ENCODE results near the gene DMAC2.

The DMAC2 gene

DNA sequence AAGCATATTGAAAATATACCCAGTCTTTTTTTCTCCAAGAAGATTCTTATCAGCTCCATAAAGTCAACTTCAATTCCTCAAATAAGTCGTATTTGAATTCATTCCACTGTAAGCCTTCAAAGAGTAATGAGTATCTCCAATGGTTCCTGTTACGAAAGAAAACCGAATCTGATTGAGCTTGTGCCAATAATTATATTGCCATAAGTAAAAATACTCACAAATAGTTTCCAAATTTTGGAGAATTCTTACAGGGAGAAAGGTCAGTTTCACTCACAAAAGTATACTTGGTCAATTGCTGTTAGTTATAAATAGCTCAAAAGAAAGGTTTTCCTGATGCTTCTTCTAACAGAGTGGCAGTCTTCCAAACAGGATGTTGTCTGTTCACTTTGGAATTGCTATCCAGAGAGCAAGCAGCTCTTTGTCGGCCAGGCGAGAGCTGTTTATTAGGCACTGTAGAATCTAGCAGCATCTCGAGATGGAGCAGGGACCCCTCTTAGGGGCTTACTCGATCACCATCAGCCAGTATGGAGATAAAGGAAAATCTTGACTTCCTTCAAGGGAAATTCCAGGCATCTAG, 16.7 kb upstream of the DMAC2 start:
- no peak for DNase-seq (ENCODE audit: insufficient read length)
- FAIRE-seq: no peak

GRCh38 chr19:41455936-41456335, 16.2 kb upstream of the DMAC2 start:
- no peak for FAIRE-seq
- no peak for DNase-seq (ENCODE audit: insufficient read length)
- TF ChIP-seq POLR2AphosphoS5 (IDR thresholded peaks at IDR 0.05; ENCODE audit: low read depth, low read length): no peak
- TF ChIP-seq TAF1 (IDR thresholded peaks at IDR 0.05; ENCODE audit: borderline replicate concordance, low read depth, low read length): no peak
- TF ChIP-seq POLR2A (IDR thresholded peaks at IDR 0.05; ENCODE audit: low read depth, low read length): no peak

More for the DNA sequence above, 16.7 kb upstream of the DMAC2 start:
- TF ChIP-seq TAF1 (IDR thresholded peaks at IDR 0.05; ENCODE audit: borderline replicate concordance, low read depth, low read length) (no peak), POLR2AphosphoS5 (IDR thresholded peaks at IDR 0.05; ENCODE audit: low read depth, low read length) (no peak), POLR2A (IDR thresholded peaks at IDR 0.05; ENCODE audit: low read depth, low read length) (no peak)

- no peak for FAIRE-seq
- no peak for DNase-seq (ENCODE audit: insufficient read length)
Measured at GRCh38 chr19:41452584-41453275, 13.0 kb upstream of the DMAC2 start.

DNA sequence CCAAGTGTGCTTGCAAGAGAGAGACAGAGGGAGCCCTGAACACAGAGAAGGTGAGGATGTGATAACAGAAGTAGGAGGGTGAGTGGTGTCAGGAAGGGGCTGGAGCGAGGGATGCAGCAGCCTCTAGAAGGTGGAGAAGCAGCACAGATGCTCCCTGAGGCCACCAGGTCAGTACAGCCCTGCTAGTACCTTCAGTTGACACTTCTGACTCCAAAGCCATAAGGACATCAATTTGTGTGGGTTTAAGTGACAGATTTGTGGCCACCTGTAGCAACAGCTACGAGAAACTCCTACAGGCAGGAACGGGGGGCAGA, 10.1 kb upstream of the DMAC2 start:
- TF ChIP-seq TAF1 (IDR thresholded peaks at IDR 0.05; ENCODE audit: borderline replicate concordance, low read depth, low read length) (no peak), POLR2AphosphoS5 (IDR thresholded peaks at IDR 0.05; ENCODE audit: low read depth, low read length) (no peak), POLR2A (IDR thresholded peaks at IDR 0.05; ENCODE audit: low read depth, low read length) (no peak)
- DNase-seq (ENCODE audit: insufficient read length): no peak
- FAIRE-seq: no peak

More at GRCh38 chr19:41452584-41453275, 13.0 kb upstream of the DMAC2 start:
- TF ChIP-seq POLR2A (IDR thresholded peaks at IDR 0.05; ENCODE audit: low read depth, low read length) (no peak), POLR2AphosphoS5 (IDR thresholded peaks at IDR 0.05; ENCODE audit: low read depth, low read length) (no peak), TAF1 (IDR thresholded peaks at IDR 0.05; ENCODE audit: borderline replicate concordance, low read depth, low read length) (no peak)

GRCh38 chr19:41449079-41449864, 9.6 kb upstream of the DMAC2 start:
- no peak for TF ChIP-seq TAF1 (IDR thresholded peaks at IDR 0.05; ENCODE audit: borderline replicate concordance, low read depth, low read length)
- TF ChIP-seq POLR2AphosphoS5 (IDR thresholded peaks at IDR 0.05; ENCODE audit: low read depth, low read length): no peak
- TF ChIP-seq POLR2A (IDR thresholded peaks at IDR 0.05; ENCODE audit: low read depth, low read length): no peak
- FAIRE-seq (peak; percentile 90), DNase-seq (ENCODE audit: insufficient read length) (peak; percentile 78)

- TF ChIP-seq POLR2A (IDR thresholded peaks at IDR 0.05; ENCODE audit: low read depth, low read length) (no peak), TAF1 (IDR thresholded peaks at IDR 0.05; ENCODE audit: borderline replicate concordance, low read depth, low read length) (no peak), POLR2AphosphoS5 (IDR thresholded peaks at IDR 0.05; ENCODE audit: low read depth, low read length) (no peak)
- FAIRE-seq: no peak
- no peak for DNase-seq (ENCODE audit: insufficient read length)
Measured at GRCh38 chr19:41447732-41448332, 8.1 kb upstream of the DMAC2 start.

DNA sequence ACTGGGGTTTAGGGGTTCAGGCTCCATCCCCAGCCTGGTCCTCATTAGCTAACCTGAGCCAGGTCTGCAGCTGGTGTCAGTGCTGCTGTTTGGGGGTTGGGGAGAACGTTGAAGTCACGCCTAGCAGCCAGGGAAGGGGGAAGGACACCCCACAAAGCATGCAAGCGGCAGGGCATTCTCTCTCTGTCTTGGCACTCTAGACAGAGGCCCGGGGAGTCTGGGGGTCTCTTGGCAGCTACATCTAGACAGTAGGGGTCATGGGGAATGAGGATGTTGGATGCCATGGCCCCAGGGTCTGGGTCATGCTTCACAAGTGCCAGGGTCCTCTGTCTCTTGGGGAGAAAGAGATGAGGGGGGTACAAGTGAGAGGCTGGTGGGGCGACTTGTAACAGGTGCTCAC, 5.9 kb upstream of the DMAC2 start:
- FAIRE-seq (no peak), DNase-seq (ENCODE audit: insufficient read length) (no peak)
- TF ChIP-seq TAF1 (IDR thresholded peaks at IDR 0.05; ENCODE audit: borderline replicate concordance, low read depth, low read length) (no peak), POLR2AphosphoS5 (IDR thresholded peaks at IDR 0.05; ENCODE audit: low read depth, low read length) (no peak), POLR2A (IDR thresholded peaks at IDR 0.05; ENCODE audit: low read depth, low read length) (no peak)

- TF ChIP-seq TAF1 (IDR thresholded peaks at IDR 0.05; ENCODE audit: borderline replicate concordance, low read depth, low read length) (no peak), POLR2A (IDR thresholded peaks at IDR 0.05; ENCODE audit: low read depth, low read length) (no peak), POLR2AphosphoS5 (IDR thresholded peaks at IDR 0.05; ENCODE audit: low read depth, low read length) (no peak)
- DNase-seq (ENCODE audit: insufficient read length) (no peak), FAIRE-seq (no peak)
Measured at GRCh38 chr19:41443813-41444455, 4.2 kb upstream of the DMAC2 start.

- TF ChIP-seq POLR2AphosphoS5 (IDR thresholded peaks at IDR 0.05; ENCODE audit: low read depth, low read length): no peak
- no peak for TF ChIP-seq POLR2A (IDR thresholded peaks at IDR 0.05; ENCODE audit: low read depth, low read length)
- TF ChIP-seq TAF1 (IDR thresholded peaks at IDR 0.05; ENCODE audit: borderline replicate concordance, low read depth, low read length): no peak
- FAIRE-seq (no peak), DNase-seq (ENCODE audit: insufficient read length) (no peak)
Measured at GRCh38 chr19:41442473-41443355, 3.0 kb upstream of the DMAC2 start, which contains the start of gene ERICH4. Gene ERICH4, plus strand, starts transcription at chr19:41443156. Its CDS starts 14 bp downstream, at chr19:41443170.

DNA sequence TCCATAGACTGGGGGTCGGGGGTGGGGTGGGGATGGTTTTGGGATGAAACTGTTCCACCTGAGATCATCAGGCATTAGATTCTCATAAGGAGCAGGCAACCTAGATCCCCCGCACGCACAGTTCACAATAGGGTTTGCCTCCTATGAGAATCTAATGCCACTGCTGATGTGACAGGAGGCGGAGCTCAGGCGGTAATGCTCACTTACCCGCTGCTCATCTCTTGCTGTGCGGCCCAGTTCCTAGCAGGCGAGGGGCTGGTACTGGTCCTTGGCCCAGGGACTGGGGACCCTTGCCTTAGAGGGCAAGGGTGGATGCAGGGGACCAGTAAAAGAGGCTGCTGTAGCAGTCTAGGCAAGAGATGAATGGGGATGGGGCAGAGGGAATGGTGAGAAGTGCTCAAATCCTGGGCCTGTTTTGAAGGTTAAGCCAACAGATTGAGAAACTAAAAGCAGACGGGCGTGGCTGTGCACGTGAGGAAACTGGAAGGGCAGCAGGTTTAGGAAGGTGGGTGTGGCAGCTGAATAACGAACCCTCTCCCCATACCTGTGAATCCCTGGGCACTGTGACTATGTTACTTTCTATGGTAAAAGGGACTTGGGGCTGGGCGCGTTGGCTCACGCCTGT, 1.7 kb upstream of the DMAC2 start:
- DNase-seq (ENCODE audit: insufficient read length) (no peak), FAIRE-seq (no peak)
- TF ChIP-seq POLR2A (IDR thresholded peaks at IDR 0.05; ENCODE audit: low read depth, low read length) (no peak), POLR2AphosphoS5 (IDR thresholded peaks at IDR 0.05; ENCODE audit: low read depth, low read length) (no peak), TAF1 (IDR thresholded peaks at IDR 0.05; ENCODE audit: borderline replicate concordance, low read depth, low read length) (no peak)
